IMR-90 (cell line): ENCODE results near the gene STX18. TPM values are rescaled to one million over a fixed set of nuclear protein-coding genes. Genes with fewer than 3 reads are reported as not detected.
A peak's percentile ranks its signal among the peaks of the same experiment; 100 is the strongest.

Experiments used
- ATAC-seq: fragments of 200-7000 bp; cut with Tn5 transposase; 2 replicates; pipeline ENCODE4 v1.9.1; 2020; ENCODE audit warnings: low read depth, mild to moderate bottlenecking, moderate library complexity
- BruUV-seq: library from RNA; stranded (reverse); fragments of 400-500 nt; replicated peaks from 2 replicates; lab custom pipeline; 2021; lab: Mats Ljungman, UMichigan
- CTCF ChIA-PET: fragments of 300-600 bp; formaldehyde crosslinking; extraction: SDS; loops from one replicate; lab custom pipeline; 2021; ENCODE audit warnings: antibody characterized with exemption; lab: Yijun Ruan, JAX
- POLR2A ChIA-PET: fragments of 300-600 bp; sonication (Branson Sonifier 250); formaldehyde crosslinking; loops from one replicate; lab custom pipeline; 2022; ENCODE audit warnings: antibody characterized with exemption; ENCODE audit not compliant: unreplicated experiment; lab: Charles Lee
- DNase-seq: peaks from one replicate; pipeline ENCODE4 v3.0.0; 2013
- H2AFZ ChIP-seq: replicated peaks from 2 replicates; pipeline ENCODE3; 2013; ENCODE audit warnings: low read length, mild to moderate bottlenecking; ENCODE audit not compliant: poor library complexity
- H2AK5ac ChIP-seq: 2 replicates; pipeline ENCODE4 v1.6.1; 2013; ENCODE audit warnings: low read depth, low read length, inconsistent platforms
- H2AK9ac ChIP-seq: replicated peaks from 2 replicates; pipeline ENCODE3; 2013; ENCODE audit warnings: mild to moderate bottlenecking, low read depth, low read length, moderate library complexity; ENCODE audit not compliant: poor library complexity
- H2BK120ac ChIP-seq: 2 replicates; pipeline ENCODE4 v1.6.1; 2013; ENCODE audit warnings: low read depth, low read length, inconsistent platforms
- H2BK15ac ChIP-seq: 3 replicates; pipeline ENCODE4 v1.6.1; 2013; ENCODE audit warnings: low read depth, low read length, inconsistent platforms
- H2BK20ac ChIP-seq: 2 replicates; pipeline ENCODE4 v1.6.1; 2013; ENCODE audit warnings: low read depth, mild to moderate bottlenecking, inconsistent platforms, low read length, moderate library complexity
- H2BK5ac ChIP-seq: 2 replicates; pipeline ENCODE4 v1.6.1; 2013; ENCODE audit warnings: mild to moderate bottlenecking, low read depth, low read length, inconsistent platforms; ENCODE audit not compliant: poor library complexity, severe bottlenecking
- H3K14ac ChIP-seq: replicated peaks from 2 replicates; pipeline ENCODE4 v1.6.1; 2013; ENCODE audit warnings: low read depth, low read length, inconsistent platforms
- H3K18ac ChIP-seq: 2 replicates; pipeline ENCODE4 v1.6.1; 2013; ENCODE audit warnings: low read depth, low read length, control low read depth
- H3K23ac ChIP-seq: 2 replicates; pipeline ENCODE4 v1.6.1; 2013; ENCODE audit warnings: low read depth, low read length, inconsistent platforms
- H3K27ac ChIP-seq: 2 replicates; pipeline ENCODE4 v1.5.1; 2013; ENCODE audit warnings: mild to moderate bottlenecking, control low read depth, low read length; ENCODE audit not compliant: insufficient read depth
- H3K27me3 ChIP-seq: 2 replicates; pipeline ENCODE4 v1.6.1; 2013; ENCODE audit warnings: low read length; ENCODE audit not compliant: control insufficient read depth, insufficient read depth
- H3K36me3 ChIP-seq: 2 replicates; pipeline ENCODE4 v1.6.1; 2013; ENCODE audit warnings: low read length, mixed read lengths; ENCODE audit not compliant: control insufficient read depth, insufficient read depth
- H3K4ac ChIP-seq: 2 replicates; pipeline ENCODE4 v1.6.1; 2013; ENCODE audit warnings: low read depth, low read length, inconsistent platforms
- H3K4me1 ChIP-seq: 2 replicates; pipeline ENCODE4 v1.6.1; 2013; ENCODE audit warnings: low read length, mixed read lengths; ENCODE audit not compliant: control insufficient read depth, insufficient read depth
- H3K4me2 ChIP-seq: 2 replicates; pipeline ENCODE4 v1.6.1; 2013; ENCODE audit warnings: low read depth, mild to moderate bottlenecking, control low read depth, low read length, moderate library complexity
- H3K4me3 ChIP-seq: 2 replicates; pipeline ENCODE4 v1.5.1; 2013; ENCODE audit warnings: low read depth, mild to moderate bottlenecking, control low read depth, low read length, moderate library complexity; ENCODE audit not compliant: insufficient read depth
- H3K56ac ChIP-seq: 2 replicates; pipeline ENCODE4 v1.6.1; 2013; ENCODE audit warnings: low read length, inconsistent platforms; ENCODE audit not compliant: insufficient read depth; ENCODE audit errors: extremely low read depth
- H3K79me1 ChIP-seq, 2 experiments: 2 replicates each; pipeline ENCODE4 v1.6.1; 2013; ENCODE audit warnings: low read length in 2 of 2, inconsistent platforms in 1 of 2, low read depth in 1 of 2
- H3K9ac ChIP-seq: 2 replicates; pipeline ENCODE4 v1.6.1; 2013; ENCODE audit warnings: low read depth, low read length, control low read depth
- H3K9me1 ChIP-seq: 2 replicates; pipeline ENCODE4 v1.6.1; 2013; ENCODE audit warnings: low read length, inconsistent platforms; ENCODE audit not compliant: insufficient read depth
- H3K9me3 ChIP-seq: 2 replicates; pipeline ENCODE4 v1.6.1; 2013; ENCODE audit warnings: low read length; ENCODE audit not compliant: control insufficient read depth, insufficient read depth
- H4K20me1 ChIP-seq: 2 replicates; pipeline ENCODE4 v1.6.1; 2013; ENCODE audit warnings: low read length, inconsistent platforms; ENCODE audit not compliant: insufficient read depth
- H4K5ac ChIP-seq: 2 replicates; pipeline ENCODE4 v1.6.1; 2013; ENCODE audit warnings: mild to moderate bottlenecking, low read depth, low read length, control low read depth
- H4K8ac ChIP-seq, 2 experiments: 2 replicates each; pipeline ENCODE4 v1.6.1; 2013; ENCODE audit warnings: low read depth in 2 of 2, low read length in 2 of 2, control low read depth in 1 of 2, inconsistent platforms in 1 of 2
- H4K91ac ChIP-seq: 2 replicates; pipeline ENCODE4 v1.6.1; 2013; ENCODE audit warnings: low read depth, low read length, inconsistent platforms; ENCODE audit not compliant: insufficient read depth
- BHLHE40 ChIP-seq: fragments of 150-350 bp; IDR thresholded peaks from 2 replicates; pipeline ENCODE4 v1.6.1; 2016; ENCODE audit warnings: mild to moderate bottlenecking, low read depth, low read length
- FOS ChIP-seq: fragments of 150-350 bp; IDR thresholded peaks from 2 replicates; pipeline ENCODE4 v1.6.1; 2016; ENCODE audit warnings: low read depth, low read length
- MAZ ChIP-seq: IDR thresholded peaks from 2 replicates; pipeline ENCODE4 v1.6.1; 2012; ENCODE audit warnings: low read depth, mild to moderate bottlenecking, low read length, improper control_type of control experiment, moderate library complexity, borderline replicate concordance
- NFE2L2 ChIP-seq: fragments of 150-350 bp; IDR thresholded peaks from 2 replicates; pipeline ENCODE4 v1.6.1; 2016; ENCODE audit warnings: low read depth, mild to moderate bottlenecking, low read length
- RAD21 ChIP-seq: IDR thresholded peaks from 2 replicates; pipeline ENCODE4 v1.6.1; 2012; ENCODE audit warnings: low read length, improper control_type of control experiment
- RFX5 ChIP-seq: IDR thresholded peaks from 2 replicates; pipeline ENCODE4 v1.8.0; 2012; ENCODE audit warnings: low read depth, mild to moderate bottlenecking, low read length, moderate library complexity
- SMC3 ChIP-seq: fragments of 150-350 bp; IDR thresholded peaks from 2 replicates; pipeline ENCODE4 v1.6.1; 2016; ENCODE audit warnings: low read depth, mild to moderate bottlenecking, antibody characterized with exemption, low read length, moderate library complexity
- WGBS, 2 experiments: methylation state at CpG; one replicate each; pipeline versions ENCODE4 v1.1.5 to v1.1.7; 2013; ENCODE audit warnings: missing lambda C conversion rate in 2 of 2; ENCODE audit not compliant: insufficient read length in 1 of 2; ENCODE audit errors: extremely low coverage in 2 of 2; 5-methylcytosine and 5-hydroxymethylcytosine counted together
- dilution Hi-C: fragments of 300-500 bp; cut with HindIII; formaldehyde crosslinking; loops from one replicate; pipeline ENCODE4 v1.14.3; 2018; ENCODE audit warnings: low sequenced_read_pairs; ENCODE audit not compliant: unreplicated experiment
- in situ Hi-C: fragments of 300-500 bp; cut with MboI; formaldehyde crosslinking; loops from 3 replicates; pipeline ENCODE4 v1.14.3; 2019; ENCODE audit warnings: low sequenced_read_pairs, inconsistent platforms, mixed read lengths
- intact Hi-C: fragments of 100-400 bp; cut with micrococcal nuclease; formaldehyde crosslinking; loops from 2 replicates; pipeline ENCODE4 v1.10.0; 2022
- polyA plus RNA-seq, 3 experiments: library from polyadenylated mRNA; depleted of rRNA; stranded (reverse); fragments of >200 nt; gene quantifications; 2 replicates each; pipeline ENCODE4 v1.2.3, GENCODE V29; 2012; ENCODE audit warnings: low replicate concordance in 1 of 3
- total RNA-seq: library from RNA; depleted of rRNA; stranded (reverse); fragments of >200 nt; gene quantifications from 2 replicates; pipeline ENCODE4 v1.2.3, GENCODE V29; 2012
- TF ChIP-seq, protein P1 (sequence below): conservative IDR thresholded peaks from 2 replicates; pipeline ENCODE4 v1.5.1; 2012; ENCODE audit warnings: mild to moderate bottlenecking, low read depth, low read length, improper control_type of control experiment

STX18 gene
- total and polyA plus RNA-seq, 2 of the 4 experiments (the other 2 are of a cell fraction), result 20.1 to 23.4 TPM

- DNase-seq, result peak; percentile 41
- H3K36me3 ChIP-seq, result no peaks in the 10 kb centered on the region
- no peak overlapping the region for H3K27ac ChIP-seq
- H3K18ac ChIP-seq, result no peak overlapping the region
- no peak overlapping the region for H2AFZ ChIP-seq
- no peak overlapping the region for H2BK20ac ChIP-seq
- H4K91ac ChIP-seq, result no peak overlapping the region
- no peaks in the 10 kb centered on the region for H3K9me3 ChIP-seq
- H2BK15ac ChIP-seq, result no peak overlapping the region
- dilution Hi-C loops, result no loop called here
- H3K4ac ChIP-seq, result no peak overlapping the region
- no peak overlapping the region for H2BK5ac ChIP-seq
- H3K4me3 ChIP-seq, result no peak overlapping the region
- peaks cover 27% of the 10 kb centered on the region for H4K20me1 ChIP-seq
- H2BK120ac ChIP-seq, result no peak overlapping the region
- H4K5ac ChIP-seq, result peak overlapping the region; percentile 17; the same call in 1 of the 2 replicates
- TF ChIP-seq MAZ, result no peak
- TF ChIP-seq, protein P1, sequence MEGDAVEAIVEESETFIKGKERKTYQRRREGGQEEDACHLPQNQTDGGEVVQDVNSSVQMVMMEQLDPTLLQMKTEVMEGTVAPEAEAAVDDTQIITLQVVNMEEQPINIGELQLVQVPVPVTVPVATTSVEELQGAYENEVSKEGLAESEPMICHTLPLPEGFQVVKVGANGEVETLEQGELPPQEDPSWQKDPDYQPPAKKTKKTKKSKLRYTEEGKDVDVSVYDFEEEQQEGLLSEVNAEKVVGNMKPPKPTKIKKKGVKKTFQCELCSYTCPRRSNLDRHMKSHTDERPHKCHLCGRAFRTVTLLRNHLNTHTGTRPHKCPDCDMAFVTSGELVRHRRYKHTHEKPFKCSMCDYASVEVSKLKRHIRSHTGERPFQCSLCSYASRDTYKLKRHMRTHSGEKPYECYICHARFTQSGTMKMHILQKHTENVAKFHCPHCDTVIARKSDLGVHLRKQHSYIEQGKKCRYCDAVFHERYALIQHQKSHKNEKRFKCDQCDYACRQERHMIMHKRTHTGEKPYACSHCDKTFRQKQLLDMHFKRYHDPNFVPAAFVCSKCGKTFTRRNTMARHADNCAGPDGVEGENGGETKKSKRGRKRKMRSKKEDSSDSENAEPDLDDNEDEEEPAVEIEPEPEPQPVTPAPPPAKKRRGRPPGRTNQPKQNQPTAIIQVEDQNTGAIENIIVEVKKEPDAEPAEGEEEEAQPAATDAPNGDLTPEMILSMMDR, result peak; percentile 58
- peak; percentile 21; the same call in 1 of the 2 replicates for TF ChIP-seq SMC3
- no peak for TF ChIP-seq FOS
- no peak for TF ChIP-seq NFE2L2
- TF ChIP-seq RAD21, result peak; percentile 48
- TF ChIP-seq RFX5, result no peak
- TF ChIP-seq BHLHE40, result no peak
- ATAC-seq, result peak; percentile 79
- no peak overlapping the region; the same call in 1 of the 2 replicates for H3K9ac ChIP-seq
- no peaks in the 10 kb centered on the region for H3K27me3 ChIP-seq
- CTCF ChIA-PET, result interaction anchor here (0.8 to 1.7 kb wide), 5 partner anchors 9 to 399 kb away, joined by 3 to 4 read pairs (median 3); no protein-coding TSS in a partner anchor
- WGBS, 2 experiments, result no CpG with 5 or more reads among the region's 6 CpGs
- in situ Hi-C loops, result loop anchor here (10.0 kb wide), 1 partner anchor 514 kb away; no protein-coding TSS in a partner anchor
- intact Hi-C loops, result loop anchor here (2.0 kb wide), 1 partner anchor 510 kb away; no protein-coding TSS in a partner anchor
- H4K8ac ChIP-seq, result peak overlapping the region in 1 of 2 experiments; percentile 31; a peak in 2 of 4 replicates
- H3K14ac ChIP-seq, result no peak overlapping the region
- H3K56ac ChIP-seq, result no peak overlapping the region
- POLR2A ChIA-PET, result no interaction called here
- H3K4me1 ChIP-seq, result peaks cover 13% of the 10 kb centered on the region
- peaks cover 38 to 60% of the 10 kb centered on the region in 2 experiments for H3K79me1 ChIP-seq
- no peak overlapping the region for H2AK5ac ChIP-seq
- H3K23ac ChIP-seq, result no peak overlapping the region
- no TSS peak for BruUV-seq
- peaks cover 5% of the 10 kb centered on the region; the same call in 1 of the 2 replicates for H3K9me1 ChIP-seq
- H2AK9ac ChIP-seq, result no peak overlapping the region
- H3K4me2 ChIP-seq, result 0 out of 2 replicates have a peak overlapping the region, but pooled peaks have one; percentile 20
Measured at GRCh38 chr4:4480685-4481398, 61.0 kb downstream of the STX18 start.
